Kidney epithelial cell (primary cell): Measurements from ENCODE around the gene ATMIN. TPM values are rescaled to one million over a fixed set of nuclear protein-coding genes. Genes with fewer than 3 reads are reported as not detected.

Source experiments
- DNase-seq: peaks from one replicate; pipeline ENCODE4 v3.0.0-alpha.2; 2010; ENCODE audit warnings: low read depth
- H3K27me3 ChIP-seq: 2 replicates; pipeline ENCODE4 v1.6.0; 2011; ENCODE audit warnings: low read length; ENCODE audit not compliant: control insufficient read depth, insufficient read depth
- H3K36me3 ChIP-seq: 2 replicates; pipeline ENCODE4 v1.5.1; 2011; ENCODE audit warnings: low read length; ENCODE audit not compliant: control insufficient read depth, insufficient read depth
- H3K4me3 ChIP-seq: 2 replicates; pipeline ENCODE4 v1.5.1; 2011; ENCODE audit warnings: low read depth, mild to moderate bottlenecking, control low read depth, low read length
- CTCF ChIP-seq: IDR thresholded peaks from 2 replicates; pipeline ENCODE4 v1.5.1; 2011; ENCODE audit warnings: mild to moderate bottlenecking, moderate library complexity, low read length, control low read depth, inconsistent platforms; ENCODE audit not compliant: insufficient read depth, poor library complexity, severe bottlenecking
- total RNA-seq: library from RNA; depleted of rRNA; stranded (reverse); fragments of >200 nt; gene quantifications from 2 replicates; pipeline ENCODE4 v1.2.3, GENCODE V29; 2015

Gene ATMIN
- total RNA-seq, 1 donor from 2014 or later, result 43.5 TPM

- DNase-seq, result no peak
- no peaks in the 10 kb centered on the region for H3K36me3 ChIP-seq
- H3K27me3 ChIP-seq, result no peaks in the 10 kb centered on the region
- no peak overlapping the region for H3K4me3 ChIP-seq
- no peak for TF ChIP-seq CTCF
Observed at GRCh38 chr16:80990978-80991377, 44.7 kb upstream of the ATMIN start.

- Histone ChIP-seq H3K4me3 (no peak overlapping the region), H3K36me3 (no peaks in the 10 kb centered on the region), H3K27me3 (no peaks in the 10 kb centered on the region)
- TF ChIP-seq CTCF, result no peak
- no peak for DNase-seq
Observed at GRCh38 chr16:80991792-80992430, 43.7 kb upstream of the ATMIN start.

GRCh38 chr16:80992676-80993293 is 42.9 kb upstream of the ATMIN start:
- H3K36me3 ChIP-seq, result no peaks in the 10 kb centered on the region
- H3K27me3 ChIP-seq, result no peaks in the 10 kb centered on the region
- no peak for TF ChIP-seq CTCF
- H3K4me3 ChIP-seq, result no peak overlapping the region
- DNase-seq, result no peak

GRCh38 chr16:80993307-80993706 is 42.3 kb upstream of the ATMIN start:
- Histone ChIP-seq H3K36me3 (no peaks in the 10 kb centered on the region), H3K27me3 (no peaks in the 10 kb centered on the region), H3K4me3 (no peak overlapping the region)
- TF ChIP-seq CTCF, result no peak
- DNase-seq, result peak; percentile 65

GRCh38 chr16:80993834-80994233 is 41.8 kb upstream of the ATMIN start:
- H3K4me3 ChIP-seq, result no peak overlapping the region
- DNase-seq, result no peak
- no peak for TF ChIP-seq CTCF

GRCh38 chr16:80994451-80994850 is 41.2 kb upstream of the ATMIN start:
- no peak for TF ChIP-seq CTCF
- H3K4me3 ChIP-seq, result no peak overlapping the region
- no peaks in the 10 kb centered on the region for H3K36me3 ChIP-seq
- H3K27me3 ChIP-seq, result no peaks in the 10 kb centered on the region
- no peak for DNase-seq

More at GRCh38 chr16:80993834-80994233, 41.8 kb upstream of the ATMIN start:
- no peaks in the 10 kb centered on the region for H3K36me3 ChIP-seq
- H3K27me3 ChIP-seq, result no peaks in the 10 kb centered on the region
